Spleen (tissue), 7 donors: Measurements from ENCODE around the gene PRR35.

Experiments used
- POLR2A ChIP-seq, 3 donors: fragments of 450-650 bp; IDR thresholded peaks; one replicate each; pipeline ENCODE4 v1.5.1; 2017; ENCODE audit warnings: antibody characterized with exemption in 3 of 3, mild to moderate bottlenecking in 1 of 3
- TF ChIP-seq, protein P1 (sequence below), 11 experiments: fragments of 200-600 bp in 7 of 11; fragments of 450-650 bp in 4 of 11; sonication (generic) in 4 of 11; IDR thresholded peaks in 8 of 11; conservative IDR thresholded peaks in 3 of 11; 1 replicate in 7 of 11; 2 replicates in 4 of 11; pipeline versions ENCODE4 v1.4.0 to v1.8.0; 2016 to 2021; ENCODE audit warnings: antibody characterized with exemption in 11 of 11, inconsistent platforms in 4 of 11, mild to moderate bottlenecking in 1 of 11
- donor health status: DM: no; HTN: no; CAD: no; lungs with moderate emphysema.
- donor health status: DM: no; HTN: no; CAD: no.
- donor health status: DM: no; HTN: no; CAD: no.

DNA sequence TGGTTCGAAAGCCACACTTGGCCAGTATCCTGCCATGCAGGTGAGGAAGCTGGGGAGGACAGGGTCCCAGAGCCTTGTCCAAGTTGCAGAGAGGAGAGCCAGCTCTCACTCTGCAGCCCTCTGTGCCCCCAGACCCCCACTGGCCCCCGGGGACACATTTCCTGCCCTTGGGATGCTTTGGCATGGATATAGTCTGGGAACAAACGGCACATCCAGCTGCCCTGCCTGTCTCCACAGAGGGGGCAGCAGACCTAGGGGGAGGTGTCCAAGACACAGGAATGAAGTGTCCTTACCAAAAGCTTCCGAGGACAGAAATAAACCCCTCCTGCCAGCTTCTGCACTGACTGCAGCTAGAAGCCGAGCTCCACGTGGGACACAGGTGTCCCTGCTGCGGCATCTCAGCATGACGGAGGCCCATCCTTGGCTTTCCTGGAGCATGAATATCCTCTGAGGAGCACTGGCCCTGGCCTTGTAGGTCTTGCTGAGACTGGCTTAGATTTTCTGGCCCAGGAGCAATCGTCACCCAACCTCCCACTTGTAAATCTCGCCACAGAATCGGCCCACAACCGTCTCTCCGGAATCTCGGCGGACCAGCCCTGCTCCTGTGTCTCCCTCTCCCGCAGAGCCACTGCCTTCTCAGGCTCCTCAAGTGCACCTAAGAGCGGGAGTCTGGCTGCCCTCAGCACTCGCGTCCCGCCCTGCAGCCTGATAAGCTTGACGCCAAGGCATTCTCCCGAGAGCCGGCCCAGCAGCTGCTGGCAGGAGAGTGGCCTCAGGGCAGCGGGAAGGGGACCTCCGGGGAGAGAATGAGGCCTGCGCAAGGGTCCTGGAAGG is 33.8 kb upstream of the PRR35 start:
- TF ChIP-seq, protein P1, sequence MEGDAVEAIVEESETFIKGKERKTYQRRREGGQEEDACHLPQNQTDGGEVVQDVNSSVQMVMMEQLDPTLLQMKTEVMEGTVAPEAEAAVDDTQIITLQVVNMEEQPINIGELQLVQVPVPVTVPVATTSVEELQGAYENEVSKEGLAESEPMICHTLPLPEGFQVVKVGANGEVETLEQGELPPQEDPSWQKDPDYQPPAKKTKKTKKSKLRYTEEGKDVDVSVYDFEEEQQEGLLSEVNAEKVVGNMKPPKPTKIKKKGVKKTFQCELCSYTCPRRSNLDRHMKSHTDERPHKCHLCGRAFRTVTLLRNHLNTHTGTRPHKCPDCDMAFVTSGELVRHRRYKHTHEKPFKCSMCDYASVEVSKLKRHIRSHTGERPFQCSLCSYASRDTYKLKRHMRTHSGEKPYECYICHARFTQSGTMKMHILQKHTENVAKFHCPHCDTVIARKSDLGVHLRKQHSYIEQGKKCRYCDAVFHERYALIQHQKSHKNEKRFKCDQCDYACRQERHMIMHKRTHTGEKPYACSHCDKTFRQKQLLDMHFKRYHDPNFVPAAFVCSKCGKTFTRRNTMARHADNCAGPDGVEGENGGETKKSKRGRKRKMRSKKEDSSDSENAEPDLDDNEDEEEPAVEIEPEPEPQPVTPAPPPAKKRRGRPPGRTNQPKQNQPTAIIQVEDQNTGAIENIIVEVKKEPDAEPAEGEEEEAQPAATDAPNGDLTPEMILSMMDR (IDR thresholded peaks at IDR 0.05 in 8 of 11, conservative IDR thresholded peaks at IDR 0.05 in 3 of 11): no peak
- no peak for TF ChIP-seq POLR2A (IDR thresholded peaks at IDR 0.05)
